D341Med (cell line): ENCODE results near the gene SMARCD1.

Source experiments
- DNase-seq: peaks from one replicate; pipeline ENCODE4 v3.0.0; 2012; ENCODE audit warnings: low spot score

The SMARCD1 gene

DNA sequence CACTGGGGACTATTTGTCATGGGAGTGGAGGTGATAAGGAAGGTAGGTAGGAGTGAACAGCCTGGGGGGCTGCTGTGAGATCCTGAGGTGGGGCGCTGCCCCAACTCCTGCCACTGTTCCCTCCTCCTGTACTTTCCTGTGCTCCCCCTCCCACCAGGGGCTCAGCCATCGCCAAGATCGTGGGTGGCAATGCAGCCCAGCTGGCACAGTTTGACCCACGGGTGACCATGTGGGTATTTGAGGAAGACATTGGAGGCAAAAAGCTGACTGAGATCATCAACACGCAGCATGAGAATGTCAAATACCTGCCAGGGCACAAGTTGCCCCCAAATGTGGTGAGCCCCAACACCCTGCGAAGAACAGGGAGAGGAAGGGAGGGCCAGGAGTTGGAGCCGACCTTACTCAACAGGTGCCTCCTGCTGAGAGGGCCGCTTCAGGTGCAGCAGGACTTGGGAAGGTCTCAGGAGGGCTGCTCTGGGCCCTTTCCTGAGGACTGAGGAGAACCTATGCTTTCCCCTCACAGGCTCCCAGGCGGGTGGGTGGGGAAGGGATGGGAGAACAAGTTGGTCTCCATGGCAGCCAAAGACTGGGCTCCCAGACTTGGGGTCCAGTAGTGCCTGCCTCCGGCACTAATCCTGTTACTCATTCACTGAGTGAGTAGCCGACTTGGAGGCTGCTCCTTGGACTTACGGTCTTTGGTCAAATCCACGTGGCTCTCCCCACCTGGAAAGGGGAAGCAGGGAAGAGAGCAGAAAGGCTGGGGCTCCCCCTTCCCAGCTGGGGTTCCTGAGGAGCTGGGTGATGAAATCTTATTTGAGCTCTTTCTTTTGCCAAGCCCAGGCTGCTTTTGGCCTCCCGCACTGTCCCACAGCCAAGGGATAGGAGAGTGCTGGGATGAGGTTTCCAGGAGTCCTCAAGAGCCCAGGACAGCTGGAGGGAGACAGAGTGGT, 19.6 kb downstream of the SMARCD1 start:
- DNase-seq = no peak

DNA sequence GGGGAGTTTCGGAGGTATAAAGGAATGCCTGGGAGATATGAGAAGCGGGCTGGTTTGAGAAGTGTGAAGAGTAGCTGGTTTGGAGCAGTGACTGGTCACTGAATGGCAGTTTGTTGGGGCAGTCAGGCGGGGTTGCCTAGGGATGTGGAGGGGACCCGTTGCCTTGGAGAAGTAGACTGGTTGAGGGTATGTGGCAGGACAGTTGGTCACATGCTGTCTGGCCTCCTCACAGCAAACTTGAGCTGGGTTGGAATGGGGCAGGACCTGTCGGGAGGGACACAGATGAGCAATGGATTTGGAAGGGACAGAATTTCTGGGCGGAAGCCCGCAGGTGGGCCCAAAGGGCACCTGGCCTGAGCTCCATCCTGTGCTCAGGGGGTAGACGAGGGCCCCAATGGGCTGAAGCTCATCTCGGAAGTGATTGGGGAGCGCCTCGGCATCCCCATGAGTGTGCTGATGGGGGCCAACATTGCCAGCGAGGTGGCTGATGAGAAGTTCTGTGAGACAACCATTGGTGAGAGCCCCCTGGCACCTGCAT, 20.8 kb downstream of the SMARCD1 start:
- DNase-seq = no peak

DNA sequence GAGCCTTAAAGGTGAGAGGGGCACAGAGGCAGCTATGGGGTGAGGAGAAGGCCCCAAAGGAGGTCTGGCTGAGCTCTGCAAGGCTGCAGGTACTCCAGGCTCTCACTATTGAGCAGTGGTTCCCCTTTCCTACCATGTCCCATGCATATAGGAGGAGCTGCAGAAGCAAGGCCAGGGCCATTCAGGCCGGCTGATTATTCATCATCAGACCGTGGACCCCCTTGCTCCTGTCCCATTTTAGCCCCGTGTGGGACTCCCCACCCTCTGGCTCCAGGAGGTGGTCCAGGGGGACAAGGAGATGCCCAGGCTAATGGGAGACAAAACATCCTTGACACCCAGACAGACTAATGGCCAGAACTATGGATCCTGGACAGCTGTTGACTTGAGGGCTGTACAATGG, 21.8 kb downstream of the SMARCD1 start:
- DNase-seq = no peak

DNA sequence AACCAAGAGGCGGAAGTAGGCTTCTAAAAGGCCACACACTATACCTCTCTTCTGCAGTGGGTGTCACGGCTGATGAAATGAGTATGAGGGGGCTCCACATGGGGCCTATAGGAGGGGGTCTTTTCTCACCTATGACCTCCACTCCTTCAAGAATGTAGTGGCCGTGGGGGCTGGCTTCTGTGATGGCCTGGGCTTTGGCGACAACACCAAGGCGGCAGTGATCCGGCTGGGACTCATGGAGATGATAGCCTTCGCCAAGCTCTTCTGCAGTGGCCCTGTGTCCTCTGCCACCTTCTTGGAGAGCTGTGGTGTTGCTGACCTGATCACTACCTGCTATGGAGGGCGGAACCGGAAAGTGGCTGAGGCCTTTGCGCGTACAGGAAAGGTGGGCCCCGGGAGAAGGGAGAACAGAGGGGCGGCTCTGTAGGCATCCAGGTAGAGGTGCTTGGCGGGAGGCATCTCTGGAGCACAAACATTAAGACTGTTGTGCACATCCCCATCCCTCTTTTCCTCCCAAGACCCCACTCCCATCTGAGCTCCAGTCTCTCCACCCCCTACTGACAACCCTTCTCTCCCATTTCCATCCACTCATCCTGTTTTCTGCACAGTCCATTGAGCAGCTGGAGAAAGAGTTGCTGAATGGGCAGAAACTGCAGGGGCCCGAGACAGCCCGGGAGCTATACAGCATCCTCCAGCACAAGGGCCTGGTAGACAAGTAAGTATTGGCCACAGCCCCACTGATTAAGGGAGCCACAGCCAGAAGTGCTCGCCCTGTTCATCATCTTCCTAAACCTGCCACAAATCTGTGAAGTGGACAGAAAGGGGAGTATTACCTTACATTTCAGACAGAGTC, 22.5 kb downstream of the SMARCD1 start:
- DNase-seq = no peak

DNA sequence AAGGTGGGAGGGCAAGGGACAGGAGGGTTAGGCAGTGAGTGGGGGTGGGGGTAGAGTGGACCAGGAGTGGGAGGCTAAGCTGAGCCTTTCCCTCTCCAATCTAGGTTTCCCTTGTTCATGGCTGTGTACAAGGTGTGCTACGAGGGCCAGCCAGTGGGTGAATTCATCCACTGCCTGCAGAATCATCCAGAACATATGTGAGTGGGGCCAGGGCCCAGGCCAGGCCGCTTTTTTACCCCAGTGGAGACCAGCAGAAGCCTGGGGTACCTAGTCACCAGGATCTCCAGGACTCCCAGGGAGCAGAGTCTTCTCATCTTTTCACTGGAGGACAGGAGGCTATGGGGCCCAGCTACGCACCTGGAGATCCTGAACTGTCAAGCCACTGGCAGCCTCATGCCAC, 24.2 kb downstream of the SMARCD1 start:
- no peak for DNase-seq

DNA sequence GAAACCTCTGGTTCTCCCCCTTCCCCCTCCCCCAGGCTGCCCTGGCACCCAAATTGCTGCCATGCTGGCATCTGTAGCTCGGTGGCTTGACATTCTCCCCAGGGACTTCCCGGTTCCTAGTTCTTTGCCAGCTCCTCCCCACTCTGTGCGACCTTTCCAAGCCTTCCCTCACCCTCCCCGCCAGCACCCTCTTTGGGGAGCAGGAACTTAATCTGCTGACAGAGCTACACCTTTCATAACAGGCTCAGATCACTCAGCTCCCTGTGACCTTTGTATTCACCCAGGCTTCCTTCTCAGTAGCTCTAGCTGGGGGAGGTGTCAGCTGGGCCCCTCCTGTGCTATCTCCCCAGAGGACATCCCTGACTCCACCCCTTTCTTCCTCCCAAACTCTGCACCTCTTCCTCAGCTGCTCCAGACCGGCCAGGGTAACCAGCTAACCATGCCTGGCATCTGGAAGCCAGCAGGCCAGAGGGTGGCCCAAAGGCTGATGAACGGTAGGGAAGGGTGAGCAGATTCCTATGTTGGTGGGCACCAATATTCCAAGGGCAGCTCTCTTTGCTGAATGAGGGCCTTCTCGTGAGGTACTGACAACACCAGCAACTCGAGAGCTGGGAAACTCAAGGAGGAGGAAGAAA, 25.1 kb downstream of the SMARCD1 start:
- peak; percentile 58 for DNase-seq

DNA sequence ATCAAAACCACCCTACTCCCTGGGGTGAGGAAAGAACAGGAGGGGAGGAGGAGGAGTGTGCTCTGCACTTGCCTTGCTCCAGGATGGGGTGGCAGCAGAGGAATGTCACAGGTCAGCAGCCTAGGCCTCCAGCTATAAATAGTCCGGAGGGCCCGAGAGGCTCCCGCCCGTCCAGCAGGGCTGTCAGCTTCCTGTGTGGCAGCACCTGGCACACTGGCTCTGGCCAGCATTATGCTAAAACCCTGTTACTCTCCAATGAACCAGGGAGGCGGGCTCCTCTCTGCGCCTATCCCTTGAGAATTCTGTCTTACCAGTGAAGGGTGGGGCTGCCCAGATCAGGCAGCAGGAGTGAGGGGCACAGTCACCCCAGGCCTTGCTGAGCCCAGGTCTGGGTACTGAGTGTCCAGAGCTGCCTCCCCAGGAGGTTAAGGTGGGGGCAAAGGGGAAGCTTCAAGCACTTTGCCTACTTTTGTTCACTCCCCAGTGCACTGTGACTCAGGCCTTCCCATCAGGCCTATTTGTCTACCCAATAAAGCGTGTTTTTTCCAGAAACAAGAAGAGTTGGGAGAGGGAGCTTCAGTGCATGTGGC, 25.7 kb downstream of the SMARCD1 start:
- DNase-seq = peak; percentile 68

DNA sequence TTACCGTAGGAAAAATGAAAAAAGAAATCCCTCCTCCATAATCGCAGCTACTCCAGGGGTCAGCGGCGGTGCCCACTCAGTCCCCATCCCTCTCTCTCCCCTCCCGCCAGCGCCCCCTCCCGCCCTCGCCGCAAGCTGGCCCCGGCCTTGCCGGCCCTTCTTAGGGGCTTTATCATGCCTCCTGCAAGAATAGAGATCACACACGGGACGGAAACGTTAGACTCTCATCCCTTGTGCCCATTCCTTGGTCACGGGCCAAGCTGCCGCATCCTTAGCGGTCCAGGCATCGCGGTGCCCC, 26.2 kb downstream of the SMARCD1 start:
- DNase-seq = no peak

DNA sequence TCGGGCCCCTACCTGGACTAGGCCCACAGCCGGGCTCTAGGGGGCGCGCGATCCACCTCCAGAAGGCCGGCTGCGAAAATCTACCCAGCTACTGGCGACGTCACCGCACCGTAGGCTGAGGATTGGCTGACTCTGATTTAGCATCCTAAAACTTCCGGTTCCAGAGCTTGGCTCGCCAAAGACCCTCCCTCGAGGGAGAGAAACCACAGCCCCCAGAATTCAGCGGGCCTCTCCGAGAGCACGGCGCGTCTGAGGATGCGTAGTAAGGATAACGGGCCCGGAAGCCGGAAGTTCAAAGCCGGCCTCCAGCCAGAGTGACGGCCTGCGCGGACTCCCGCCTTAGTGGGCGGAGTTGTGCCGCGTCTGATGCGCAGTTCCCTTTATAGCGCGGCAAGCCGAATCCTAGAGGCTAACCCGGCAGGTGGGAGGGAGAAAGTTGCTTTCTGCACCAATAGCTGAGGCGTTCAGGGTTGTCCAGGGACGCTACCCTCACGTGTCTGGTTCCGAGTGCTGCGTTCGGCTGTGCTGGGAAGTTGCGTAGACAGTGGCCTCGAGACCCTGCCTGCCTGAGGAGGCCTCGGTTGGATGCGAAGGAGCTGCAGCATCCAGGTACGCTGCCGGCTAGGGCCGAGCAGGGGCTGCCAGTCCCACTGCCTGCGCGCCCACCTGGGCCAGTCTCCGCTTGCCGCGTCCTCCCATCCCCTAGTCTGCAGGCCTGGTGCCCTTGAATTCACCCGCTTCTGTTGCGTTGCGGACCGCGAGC, 26.7 kb downstream of the SMARCD1 start, which contains the start of gene COX14:
TSS of gene COX14 (plus strand) at position 544 of the 763 bp plus-strand sequence. CDS start 7,808 bp downstream, outside the sequence.
- peak; percentile 95 for DNase-seq

DNA sequence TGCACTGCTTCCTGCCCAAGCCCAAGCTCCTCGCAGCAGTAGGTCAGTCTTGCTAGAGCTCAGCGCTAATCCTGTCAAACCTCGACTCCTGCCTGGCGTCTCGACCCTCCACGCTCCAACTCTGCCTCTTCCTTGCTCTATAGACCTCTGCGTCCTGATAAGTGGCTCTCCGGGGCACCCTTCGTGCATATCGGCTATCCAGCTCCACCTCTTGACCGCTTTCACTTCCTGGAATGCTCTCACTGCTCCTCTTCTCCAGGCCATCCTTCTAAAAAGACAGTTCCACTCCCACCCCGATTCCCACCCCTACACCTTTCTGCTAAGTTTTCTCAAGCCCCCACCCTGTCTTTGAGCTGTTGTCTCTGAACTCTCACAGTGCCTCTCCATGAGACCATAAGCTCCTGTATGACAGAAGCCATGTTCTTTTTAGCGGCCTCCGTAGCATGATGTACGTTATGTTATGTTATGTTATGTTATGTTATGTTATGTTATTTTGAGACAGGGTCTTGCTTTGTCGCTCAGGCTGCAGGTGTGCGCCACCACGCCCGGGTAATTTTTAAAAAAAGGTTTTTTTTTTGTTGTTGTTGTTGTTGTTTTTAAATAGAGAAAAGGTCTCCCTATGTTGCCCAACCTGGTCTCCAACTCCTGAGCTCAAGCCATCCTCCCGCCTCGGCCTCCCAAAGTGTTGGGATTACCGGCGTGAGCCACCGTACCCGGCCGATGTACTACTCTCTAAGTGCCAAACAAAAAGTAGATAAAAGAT, 27.5 kb downstream of the SMARCD1 start:
- no peak for DNase-seq

DNA sequence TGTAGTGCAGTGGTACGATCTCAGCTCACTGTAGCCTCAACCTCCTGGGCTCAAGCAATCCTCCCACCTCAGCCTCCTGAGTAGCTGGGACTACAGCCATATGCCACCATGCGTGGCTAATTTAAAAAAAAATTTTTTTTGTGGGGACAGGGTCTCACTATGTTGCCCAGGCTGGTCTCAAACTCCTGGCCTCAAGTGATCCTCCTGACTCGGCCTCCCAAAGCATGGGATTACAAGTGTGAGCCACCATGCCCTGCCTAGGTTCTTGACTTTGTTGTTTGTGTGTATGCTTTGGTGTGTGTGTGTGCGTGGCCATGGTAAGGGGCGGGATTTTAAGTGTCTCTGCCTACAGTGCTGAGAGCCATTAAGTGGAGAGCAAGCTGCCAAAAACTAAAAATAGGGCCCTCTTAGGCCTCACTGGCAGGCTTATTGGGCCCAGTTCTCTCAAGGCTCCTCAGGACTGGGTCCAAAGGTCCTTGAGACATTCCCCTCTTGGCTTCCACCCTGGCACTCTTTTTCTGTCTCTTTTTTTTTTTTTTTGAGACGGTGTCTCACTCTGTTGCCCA, 32.0 kb downstream of the SMARCD1 start:
- DNase-seq = no peak

DNA sequence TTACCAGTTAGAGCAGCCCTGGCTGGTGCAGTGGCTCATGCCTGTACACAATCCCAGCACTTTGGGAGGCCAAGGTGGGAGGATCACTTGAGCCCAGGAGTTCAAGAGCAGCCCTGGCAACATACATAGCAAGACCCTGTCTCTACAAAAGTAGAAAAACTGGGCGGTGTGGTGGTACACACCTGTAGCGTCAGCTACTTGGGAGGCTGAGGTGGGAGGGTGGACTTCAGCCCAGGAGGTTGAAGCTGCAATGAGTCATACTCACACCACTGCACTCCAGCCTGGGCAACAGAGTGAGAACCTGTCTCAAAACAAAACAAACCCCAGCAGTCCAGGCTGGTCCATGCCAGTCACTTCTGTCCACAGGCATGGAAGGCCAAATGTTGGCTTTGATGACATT, 34.2 kb downstream of the SMARCD1 start:
- DNase-seq = no peak

DNA sequence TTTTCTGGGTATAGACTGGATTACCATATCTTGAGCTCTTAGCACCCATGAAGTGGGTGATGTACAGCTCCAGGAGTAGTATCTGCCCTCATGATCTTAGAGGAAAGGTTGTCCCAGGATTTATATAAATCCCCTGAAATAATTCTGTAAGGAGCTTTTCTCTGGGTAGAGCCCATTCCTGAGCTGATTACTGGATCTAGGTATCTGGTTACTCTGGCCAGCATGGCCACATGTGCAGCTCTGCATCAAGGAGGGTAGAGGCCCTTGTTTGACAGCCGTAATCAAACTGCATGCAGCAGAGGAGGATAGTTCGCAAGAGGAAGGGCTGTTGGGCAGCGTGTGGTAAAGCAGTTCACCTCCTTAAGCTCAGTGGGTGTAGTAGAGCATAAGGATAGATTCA, 35.4 kb downstream of the SMARCD1 start:
- peak; percentile 79 for DNase-seq

DNA sequence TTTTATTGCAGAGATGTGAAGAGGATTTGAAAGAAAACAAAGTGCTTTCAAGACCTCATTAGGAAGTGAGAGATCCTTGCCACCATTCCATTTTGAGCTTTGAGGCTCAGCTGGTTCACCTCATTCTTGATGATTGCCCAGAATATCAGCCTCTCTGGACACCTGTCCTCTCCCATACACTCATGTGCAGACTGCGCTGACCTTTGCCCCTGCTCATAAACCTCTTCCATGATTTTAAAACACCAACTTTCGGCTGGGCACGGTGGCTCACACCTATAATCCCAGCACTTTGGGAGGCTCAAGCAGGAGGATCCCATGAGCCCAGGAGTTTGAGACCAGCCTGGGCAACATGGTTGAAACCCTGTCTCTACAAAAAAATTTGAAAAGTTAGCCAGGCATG, 35.8 kb downstream of the SMARCD1 start:
- no peak for DNase-seq

DNA sequence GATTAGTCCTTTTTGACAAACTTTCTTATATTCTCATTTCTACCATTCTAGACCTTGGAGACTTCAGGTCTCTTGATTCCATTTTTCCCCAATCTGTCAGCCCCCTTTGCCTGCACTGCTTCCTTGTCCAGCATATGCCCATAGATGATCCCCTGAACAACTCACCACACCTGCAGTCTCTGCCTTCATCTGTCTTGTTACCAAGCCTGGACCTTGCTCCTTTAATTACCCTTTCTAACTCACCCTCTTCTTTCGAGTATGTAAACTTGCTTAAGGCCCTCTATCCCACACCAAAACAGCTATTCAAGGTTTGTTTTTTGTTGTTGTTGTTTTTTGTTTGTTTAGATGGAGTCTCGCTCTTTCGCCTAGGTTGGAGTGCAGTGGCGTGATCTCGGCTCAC, 36.5 kb downstream of the SMARCD1 start:
- no peak for DNase-seq

DNA sequence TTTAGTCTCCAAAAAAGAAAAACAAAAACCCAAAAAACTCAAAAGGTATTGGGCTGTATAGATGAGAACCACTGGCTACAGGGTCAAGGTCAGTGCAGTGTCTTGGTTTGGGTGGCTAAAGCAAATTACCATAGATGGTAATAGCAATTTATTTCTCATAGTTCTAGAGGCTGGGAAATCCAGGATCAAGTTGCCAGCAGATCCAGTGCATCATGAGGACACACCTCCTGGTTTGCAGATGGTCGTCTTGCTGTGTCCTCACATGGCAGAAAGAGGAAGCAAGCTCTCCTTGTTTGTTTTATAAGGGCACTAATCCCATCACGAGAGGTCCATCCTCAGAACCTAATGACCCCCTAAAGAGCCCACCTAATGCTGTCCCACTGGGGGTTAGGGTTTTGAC, 38.1 kb downstream of the SMARCD1 start:
- no peak for DNase-seq

DNA sequence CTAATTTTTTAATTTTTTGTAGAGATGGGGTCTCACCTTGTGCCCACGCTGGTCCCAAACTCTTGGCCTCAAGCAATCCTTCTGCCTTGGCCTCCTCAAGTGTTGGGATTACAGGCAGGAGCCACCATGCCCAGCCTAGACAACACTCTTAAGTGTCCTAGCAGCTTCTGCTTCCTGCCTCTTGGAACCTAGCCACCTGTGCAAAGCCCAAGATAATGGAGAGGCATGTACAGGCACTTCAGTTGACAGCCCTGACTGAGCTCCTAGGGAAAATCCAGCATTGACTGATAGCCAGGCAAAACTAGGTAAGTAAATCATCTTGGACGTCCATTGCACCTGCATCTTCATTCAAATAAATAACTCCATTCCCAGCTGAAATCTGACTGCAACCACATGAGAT, 42.4 kb downstream of the SMARCD1 start:
- no peak for DNase-seq

DNA sequence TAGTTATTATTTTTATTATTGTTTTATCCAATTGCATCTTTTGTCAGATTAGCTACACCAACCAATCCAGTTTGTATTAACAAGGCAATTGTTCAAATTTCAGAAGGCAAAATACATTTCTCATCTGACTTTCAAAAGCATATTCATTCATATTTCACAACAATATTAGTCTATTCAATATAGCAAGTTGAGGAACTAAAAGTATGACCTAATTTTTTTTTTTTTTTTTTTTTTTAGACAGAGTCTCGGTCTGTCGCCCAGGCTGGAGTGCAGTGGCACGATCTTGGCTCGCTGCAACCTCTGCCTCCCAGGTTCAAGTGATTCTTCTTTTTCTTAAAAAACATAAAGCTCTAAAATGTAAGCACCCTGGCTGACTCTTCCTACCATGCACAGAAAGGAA, 44.1 kb downstream of the SMARCD1 start:
- no peak for DNase-seq

DNA sequence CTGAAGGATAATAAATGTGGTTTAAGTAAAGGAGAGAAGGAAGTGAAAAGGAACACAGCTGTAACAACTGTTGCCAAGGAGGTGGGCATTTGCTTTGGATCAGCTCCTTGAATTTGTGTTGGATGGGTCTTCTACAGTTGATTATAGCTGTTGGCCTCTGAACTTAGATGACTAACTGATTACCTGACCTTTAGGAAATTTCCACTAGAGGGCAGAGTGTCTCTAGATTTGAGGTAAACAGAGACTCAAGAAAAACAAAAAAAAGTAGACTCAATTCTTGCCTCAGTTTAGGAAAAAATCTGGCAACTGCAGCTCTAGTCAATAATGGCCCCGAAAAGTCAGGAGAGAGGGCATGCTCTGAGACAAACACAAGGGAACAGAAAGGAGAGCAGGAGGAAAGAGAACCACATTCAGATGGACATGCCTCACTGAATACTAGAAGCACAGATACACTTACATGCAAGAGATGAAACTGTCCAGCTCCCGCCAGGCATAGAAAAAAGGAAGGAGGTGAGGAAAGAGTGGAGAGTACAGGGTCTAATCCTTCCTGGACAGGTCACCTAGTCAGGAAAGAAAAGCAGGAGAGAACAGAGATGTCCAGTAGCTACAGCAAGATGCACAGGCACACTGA, 47.5 kb downstream of the SMARCD1 start:
- peak; percentile 47 for DNase-seq

DNA sequence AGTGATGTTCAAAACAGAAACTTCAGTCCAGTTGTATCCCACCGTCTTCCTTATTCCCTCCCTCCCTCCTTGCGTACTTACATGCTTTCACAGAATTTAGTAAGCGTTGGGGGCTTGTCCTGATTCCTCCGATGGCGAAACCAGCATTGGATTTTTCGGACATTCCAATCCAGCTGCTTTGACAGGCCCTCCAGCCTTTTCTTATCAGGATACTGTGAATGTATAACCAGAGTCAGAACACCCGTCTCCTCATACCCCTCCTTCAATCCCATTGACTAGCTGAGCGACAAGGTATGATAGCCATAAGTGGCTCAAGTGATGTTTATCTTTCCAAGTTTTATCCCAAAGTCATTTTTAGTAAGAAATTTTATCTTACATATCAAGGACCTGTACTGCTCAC, 57.9 kb downstream of the SMARCD1 start:
- DNase-seq = no peak
